C4-2B (cell line): ENCODE results near the gene HOXA1.

ENCODE experiments used
- ZFX ChIP-seq: fragments of 450-650 bp; IDR thresholded peaks from 2 replicates; pipeline ENCODE4 v1.6.1; 2017
- TF ChIP-seq, protein P1 (sequence below): fragments of 450-650 bp; conservative IDR thresholded peaks from 2 replicates; pipeline ENCODE4 v1.5.1; 2017; ENCODE audit warnings: mild to moderate bottlenecking

DNA sequence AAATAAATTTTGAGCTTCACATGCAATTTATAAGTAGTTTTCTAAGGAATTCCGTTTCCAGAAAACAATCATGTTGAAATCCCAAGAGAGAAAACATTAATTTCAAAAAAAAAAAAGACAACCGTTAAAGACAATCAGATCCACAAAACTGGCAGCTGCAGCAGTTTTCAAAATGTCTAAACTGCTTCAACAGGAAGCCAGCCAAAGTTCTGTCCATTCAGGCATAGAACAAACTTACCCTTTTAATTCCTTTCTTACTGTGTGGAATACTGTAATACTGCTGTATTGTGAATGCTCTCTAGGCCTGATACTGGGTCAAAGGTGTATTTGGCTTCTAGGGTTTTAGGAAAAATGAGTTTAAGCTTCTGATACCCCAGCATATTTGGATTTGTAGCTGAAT is 31.6 kb downstream of the HOXA1 start:
- TF ChIP-seq, protein P1, sequence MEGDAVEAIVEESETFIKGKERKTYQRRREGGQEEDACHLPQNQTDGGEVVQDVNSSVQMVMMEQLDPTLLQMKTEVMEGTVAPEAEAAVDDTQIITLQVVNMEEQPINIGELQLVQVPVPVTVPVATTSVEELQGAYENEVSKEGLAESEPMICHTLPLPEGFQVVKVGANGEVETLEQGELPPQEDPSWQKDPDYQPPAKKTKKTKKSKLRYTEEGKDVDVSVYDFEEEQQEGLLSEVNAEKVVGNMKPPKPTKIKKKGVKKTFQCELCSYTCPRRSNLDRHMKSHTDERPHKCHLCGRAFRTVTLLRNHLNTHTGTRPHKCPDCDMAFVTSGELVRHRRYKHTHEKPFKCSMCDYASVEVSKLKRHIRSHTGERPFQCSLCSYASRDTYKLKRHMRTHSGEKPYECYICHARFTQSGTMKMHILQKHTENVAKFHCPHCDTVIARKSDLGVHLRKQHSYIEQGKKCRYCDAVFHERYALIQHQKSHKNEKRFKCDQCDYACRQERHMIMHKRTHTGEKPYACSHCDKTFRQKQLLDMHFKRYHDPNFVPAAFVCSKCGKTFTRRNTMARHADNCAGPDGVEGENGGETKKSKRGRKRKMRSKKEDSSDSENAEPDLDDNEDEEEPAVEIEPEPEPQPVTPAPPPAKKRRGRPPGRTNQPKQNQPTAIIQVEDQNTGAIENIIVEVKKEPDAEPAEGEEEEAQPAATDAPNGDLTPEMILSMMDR: no peak
- TF ChIP-seq ZFX: no peak
